KBM-7 (cell line): ENCODE data around the gene C6orf47.
A peak's percentile ranks its signal among the peaks of the same experiment; 100 is the strongest.

Experiments
- DNase-seq: peaks from one replicate; pipeline ENCODE4 v3.0.0-alpha.2; 2015
- in situ Hi-C: fragments of 300-500 bp; cut with MboI; formaldehyde crosslinking; loops from 2 replicates; pipeline ENCODE4 v1.14.3; 2020; ENCODE audit warnings: low sequenced_read_pairs, low pct_unique_long_range_greater_than_20kb, mixed read lengths

C6orf47 gene

GRCh38 chr6:31663126-31663960 is 2.8 kb upstream of the C6orf47 start:
- in situ Hi-C loops, result no loop called here
- DNase-seq, result no peak

DNA sequence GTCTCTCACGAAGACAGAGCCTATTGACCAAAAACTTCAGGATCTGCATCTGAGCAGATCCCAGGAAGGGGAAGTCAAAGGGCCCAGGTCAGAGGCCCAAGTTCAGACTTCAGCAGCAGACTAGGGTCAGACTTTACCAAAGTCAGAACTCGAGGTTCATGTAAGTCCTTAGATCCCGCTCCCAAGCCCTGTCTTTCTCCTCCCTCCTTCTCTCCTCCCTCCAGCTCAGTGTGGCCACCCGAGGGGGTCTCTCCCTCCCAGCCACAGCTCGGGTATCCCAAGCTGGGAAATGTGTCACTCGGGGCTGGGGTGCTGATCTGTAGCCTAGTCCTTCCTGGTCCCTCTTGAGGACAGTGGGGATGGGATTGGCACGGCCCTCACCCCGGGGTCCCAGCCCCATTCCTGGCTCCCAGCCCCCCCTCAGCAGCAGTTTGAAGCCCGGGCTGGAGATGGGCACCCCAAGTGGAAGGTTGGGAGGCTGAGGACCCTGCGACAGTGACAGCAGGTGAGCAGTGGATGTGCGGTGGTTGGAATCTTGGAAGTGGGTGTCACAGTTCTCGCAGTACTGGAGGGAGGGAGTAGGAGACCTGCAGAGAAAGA is 1.6 kb upstream of the C6orf47 start:
- in situ Hi-C loops, result no loop called here
- DNase-seq, result no peak

DNA sequence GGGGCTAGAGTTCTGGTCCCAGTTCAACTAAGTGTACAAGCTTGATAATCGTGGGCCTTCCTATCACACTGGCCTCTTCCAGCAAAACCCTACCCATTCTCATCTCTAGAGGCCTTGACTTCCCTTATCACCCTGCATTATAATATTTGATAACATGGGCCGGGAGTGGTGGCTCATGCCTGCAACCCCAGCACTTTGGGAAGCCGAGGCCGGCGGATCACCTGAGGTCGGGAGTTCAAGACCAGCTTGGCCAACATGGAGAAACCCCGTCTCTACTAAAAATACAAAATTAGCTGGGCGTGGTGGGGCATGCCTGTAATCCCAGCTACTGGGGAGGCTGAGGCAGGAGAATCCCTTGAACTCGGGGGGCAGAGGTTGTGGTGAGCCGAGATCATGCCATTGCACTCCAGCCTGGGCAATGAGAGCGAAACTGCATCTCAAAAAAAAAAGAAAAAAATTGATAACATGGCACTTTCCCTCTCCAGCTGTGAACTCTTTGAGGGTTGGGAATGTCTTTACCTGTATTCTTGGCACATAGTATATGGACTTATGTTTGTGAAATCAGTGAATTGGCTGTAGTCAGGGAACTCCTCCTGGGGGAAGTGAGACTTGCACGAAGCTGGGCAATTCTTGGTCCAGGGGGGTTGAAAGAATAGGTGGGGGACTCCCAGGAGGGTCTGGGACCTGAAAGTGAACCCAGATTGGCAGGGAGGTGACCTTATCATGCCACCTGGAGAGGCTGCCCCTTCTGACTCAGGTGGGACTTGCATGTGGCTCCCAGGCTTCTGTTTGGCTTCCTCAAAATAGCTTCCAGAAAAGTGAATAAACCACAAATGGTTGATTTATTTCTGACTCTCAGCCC is 915 bp upstream of the C6orf47 start:
- in situ Hi-C loops, result no loop called here
- DNase-seq, result no peak

DNA sequence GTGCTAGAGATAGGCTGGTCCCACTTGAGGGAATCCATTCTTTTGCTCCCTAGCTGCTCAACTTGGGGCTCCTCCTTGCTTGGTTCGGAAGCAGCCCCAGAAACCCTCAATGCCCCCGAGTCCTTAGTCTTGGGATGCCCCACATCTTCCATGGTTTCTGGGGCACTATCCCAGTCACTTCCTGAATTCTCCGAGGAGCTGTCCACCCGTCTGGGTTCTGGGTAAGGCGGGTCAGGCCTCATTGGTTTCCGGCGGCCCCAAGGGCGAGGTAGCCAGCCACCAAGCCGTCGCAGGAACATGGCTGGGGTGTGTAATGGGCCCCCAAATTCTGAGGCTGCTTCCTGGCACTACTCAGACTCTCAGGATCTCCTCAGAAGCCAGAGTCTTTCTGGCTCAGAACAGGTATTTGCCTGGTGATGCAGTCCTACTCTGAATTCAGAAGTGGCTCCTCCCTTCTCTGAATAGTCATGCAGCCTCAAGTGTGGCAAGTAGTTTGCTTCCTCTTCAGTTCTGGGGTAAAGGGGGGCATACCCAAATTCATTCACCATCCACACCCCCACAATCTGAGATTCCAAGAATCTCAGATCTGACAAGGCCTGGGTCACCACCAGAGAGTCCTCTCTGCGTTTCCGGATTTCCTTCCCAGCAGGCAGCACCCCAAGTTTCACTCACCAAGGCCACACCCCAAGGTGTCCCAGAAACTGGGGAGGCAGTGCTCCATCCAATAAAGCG is 763 bp downstream of the C6orf47 start:
- in situ Hi-C loops, result no loop called here
- peak; percentile 36 for DNase-seq

DNA sequence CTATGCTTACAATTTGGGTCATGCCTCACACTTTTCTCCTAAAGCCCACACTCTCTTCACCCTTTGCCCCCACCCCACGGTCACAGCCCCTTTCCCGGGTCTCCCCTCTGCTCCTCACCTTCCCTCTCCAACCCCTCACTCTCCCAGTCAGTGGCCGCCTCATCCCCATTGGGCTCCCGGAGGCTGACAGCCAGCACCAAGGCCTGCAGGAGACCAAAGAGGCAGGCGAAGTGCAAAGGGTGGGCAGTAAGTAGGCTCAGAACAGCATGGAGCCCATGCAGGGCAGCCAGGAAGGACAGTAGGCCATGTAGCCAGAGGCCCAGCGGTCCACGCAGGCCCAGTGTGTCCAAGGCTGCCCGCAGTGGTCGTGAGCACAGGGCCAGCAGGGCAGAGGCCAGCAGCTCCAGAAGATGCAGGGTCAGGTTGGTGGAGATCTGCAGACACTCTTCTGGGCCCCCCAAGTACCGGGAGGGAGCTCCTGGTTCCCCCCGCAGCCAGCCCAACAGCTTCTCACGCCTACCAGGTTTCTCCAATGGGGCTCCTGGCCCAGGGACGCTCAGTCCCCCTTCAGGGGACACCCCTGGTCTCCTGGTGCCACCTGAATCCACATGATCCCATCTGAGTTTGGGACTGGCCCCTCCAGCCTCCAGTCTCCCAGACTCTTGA is 1.5 kb downstream of the C6orf47 start:
- no peak for DNase-seq
- in situ Hi-C loops, result no loop called here

DNA sequence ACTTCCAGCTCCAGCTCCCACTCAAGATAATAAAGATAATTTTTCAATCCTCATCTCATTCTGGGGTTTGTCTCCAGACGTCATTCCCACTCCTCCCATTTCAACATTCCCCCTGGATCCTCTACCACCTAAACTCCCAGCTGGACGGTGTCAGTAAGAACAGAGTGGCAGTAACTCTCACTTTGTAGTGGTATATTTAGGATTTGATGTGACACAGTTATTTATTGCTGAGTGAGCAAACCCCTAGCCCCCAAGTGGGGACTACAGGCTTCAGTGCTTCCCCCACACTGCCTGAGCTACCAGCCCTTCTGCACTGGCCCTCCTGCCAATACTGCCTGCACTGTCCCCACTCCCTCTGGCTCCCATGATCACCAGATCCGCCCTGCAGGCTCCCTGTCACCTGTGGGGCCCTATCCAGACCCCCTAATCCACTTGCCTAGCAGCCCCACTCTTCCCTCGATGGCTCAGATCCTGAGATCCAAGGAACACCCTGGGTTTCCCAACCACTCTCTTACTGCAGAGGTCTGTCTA is 2.4 kb downstream of the C6orf47 start:
- in situ Hi-C loops, result no loop called here
- no peak for DNase-seq

GRCh38 chr6:31657406-31658157 is 3.0 kb downstream of the C6orf47 start:
- in situ Hi-C loops, result no loop called here
- DNase-seq, result no peak

DNA sequence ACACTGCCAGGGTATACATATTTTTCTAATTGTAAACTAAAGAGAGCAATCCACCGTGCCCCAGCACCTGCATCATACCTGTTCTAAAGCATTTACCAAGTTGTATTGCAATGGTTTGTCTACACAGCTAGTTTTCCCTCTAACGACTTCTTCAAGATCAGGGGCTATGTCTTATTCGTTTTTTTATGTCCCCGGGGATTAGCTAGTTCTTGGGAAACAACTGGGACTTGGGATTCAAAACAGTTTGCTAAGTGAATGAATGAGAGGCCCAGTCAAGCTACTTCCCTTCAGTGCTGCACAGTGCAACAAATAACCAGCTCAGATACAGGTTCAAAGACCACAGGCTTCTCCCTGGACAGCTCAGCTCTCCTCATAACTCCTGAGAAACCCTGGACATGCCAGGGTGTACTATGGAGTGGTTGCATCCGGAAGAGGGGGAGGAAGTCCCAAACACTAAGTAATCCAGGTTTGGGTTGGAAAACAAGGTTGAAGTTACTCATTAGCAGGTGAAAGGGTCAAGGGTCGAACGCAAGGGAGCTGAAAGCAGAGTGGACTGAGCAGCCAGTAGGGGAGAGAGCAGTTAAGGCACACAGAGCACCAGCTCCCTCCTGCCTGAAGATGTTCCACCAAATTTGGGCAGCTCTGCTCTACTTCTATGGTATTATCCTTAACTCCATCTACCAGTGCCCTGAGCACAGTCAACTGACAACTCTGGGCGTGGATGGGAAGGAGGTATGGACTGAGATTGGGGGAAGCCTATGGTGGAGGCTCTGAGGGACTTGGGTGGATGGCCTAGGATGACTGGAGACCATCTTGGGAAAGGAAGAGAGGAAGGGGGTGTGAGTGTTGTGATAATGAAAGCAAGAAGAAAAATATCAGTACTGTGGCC is 5.0 kb downstream of the C6orf47 start, which contains the start of gene APOM:
Gene APOM (plus strand): TSS at position 546 of the 889 bp plus-strand sequence. CDS start 73 bp downstream, at position 619.
- in situ Hi-C loops, result no loop called here

DNA sequence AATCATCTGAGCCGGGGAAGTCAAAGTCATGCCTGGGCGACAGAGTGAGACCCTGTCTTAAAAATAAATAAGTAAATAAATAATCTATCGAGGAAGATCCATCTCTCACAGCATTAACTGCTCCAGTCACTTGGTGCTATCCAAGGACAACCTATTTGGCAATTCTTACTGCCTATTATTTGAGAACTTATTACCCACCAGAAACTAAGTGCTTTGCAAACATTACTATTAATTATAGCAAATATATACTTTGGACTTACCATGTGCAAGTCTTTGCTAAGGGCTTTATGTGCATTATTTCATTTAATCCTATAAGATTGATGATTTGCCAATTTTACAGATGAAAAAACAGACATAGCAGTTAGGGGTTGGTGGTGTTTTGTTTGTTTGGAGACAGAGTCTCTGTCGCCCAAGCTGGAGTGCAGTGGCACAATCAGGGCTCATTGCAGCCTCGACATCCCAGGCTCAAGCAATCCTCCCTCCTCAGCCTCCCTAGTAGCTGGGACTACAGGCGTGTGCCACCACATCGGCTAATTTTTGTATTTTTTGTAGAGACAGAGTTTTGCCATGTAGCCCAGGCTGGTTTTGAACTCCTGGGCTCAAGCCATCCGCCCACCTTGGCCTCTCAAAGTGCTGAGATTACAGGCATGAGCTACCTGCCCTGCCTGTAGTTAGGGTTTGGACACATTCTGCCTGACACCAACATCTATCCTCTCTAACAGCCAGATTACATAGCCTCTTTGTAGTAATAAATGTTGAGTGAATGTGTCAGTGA is 5.8 kb downstream of the C6orf47 start:
- no peak for DNase-seq
- in situ Hi-C loops, result no loop called here

More for the DNA sequence above, 5.0 kb downstream of the C6orf47 start, which contains the start of gene APOM:
- DNase-seq, result no peak

GRCh38 chr6:31652925-31653724 is 7.5 kb downstream of the C6orf47 start:
- DNase-seq, result no peak

DNA sequence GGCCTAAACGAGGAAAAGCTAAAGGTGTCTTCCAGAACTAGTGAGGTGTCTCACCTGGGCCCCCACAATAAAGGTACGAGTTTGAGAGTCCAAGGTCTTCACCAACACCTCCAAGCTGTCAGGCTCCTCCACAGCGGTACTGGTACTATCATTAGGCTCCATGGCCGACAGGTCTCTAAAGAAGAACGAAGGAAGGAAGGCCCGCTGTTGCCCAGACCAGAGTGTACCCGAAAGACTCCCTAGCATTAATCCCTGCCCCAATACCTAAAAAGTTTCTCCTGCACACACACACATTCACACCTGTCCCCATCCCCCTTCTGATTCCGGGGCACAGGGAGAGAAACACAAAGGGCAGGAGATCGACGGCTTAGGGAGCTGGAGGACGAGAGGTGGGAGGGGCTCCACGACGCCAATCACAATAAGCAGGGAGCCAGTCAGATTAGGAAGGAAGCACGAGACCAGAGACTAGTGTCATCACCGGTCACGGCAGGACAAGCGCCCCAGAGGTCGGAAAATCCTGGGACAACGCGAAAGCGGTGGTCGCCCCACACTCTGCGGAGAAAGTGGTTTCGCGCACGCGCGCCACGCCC is 8.9 kb downstream of the C6orf47 start:
- in situ Hi-C loops, result no loop called here
- DNase-seq, result peak; percentile 82

More at GRCh38 chr6:31652925-31653724, 7.5 kb downstream of the C6orf47 start:
- in situ Hi-C loops, result no loop called here

DNA sequence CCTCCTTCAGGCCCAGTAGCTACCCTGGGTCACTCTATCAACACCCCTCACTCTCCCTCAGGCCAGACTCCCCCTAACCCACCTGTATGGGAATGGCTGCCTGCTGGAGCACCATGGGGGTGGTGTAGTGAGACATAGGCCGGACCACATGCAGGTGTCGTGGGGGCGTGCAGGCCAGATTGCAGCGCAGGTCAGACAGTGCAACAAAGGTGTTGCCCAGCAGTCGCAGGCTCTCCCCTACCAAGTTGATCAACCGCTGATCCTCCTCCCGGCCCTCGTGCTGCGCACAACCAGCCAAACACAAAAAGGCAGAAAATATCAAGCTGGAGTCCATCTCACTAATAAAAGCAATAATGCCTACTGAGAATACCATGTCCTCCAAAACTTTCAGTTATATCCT is 15.3 kb downstream of the C6orf47 start:
- DNase-seq, result no peak
- in situ Hi-C loops, result no loop called here

DNA sequence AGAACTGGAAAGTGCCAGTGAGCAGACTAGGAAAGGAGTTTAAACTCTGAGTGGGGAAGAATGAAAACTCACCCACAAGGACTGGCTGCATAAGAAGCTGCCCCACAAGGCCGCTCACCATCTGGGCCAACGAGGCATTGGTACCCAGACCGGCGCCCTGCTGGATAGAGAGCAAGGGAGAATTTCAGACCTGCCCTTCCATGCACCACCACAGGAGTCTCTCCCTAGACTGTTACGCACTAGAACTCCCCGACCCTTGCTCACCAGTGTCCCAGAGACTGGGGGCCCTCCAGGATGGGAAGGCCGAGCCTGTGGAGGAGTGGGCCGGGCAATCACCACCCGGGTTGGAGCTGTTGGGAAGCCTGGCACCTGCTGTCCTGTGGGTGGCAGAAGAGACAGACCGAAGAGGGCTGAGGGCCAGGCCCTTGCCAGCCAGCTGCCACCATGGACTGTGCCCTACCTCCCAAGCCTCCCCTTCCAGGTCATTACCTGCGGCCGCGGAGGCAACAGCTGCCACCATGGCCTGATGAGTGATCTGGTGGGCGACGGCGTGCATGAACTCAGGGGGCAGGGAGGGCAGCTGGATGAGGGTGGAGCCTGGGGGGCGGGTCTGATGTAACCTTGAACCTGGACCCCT is 16.6 kb downstream of the C6orf47 start:
- DNase-seq, result no peak

GRCh38 chr6:31642798-31643570 is 17.6 kb downstream of the C6orf47 start:
- DNase-seq, result no peak
- in situ Hi-C loops, result no loop called here

More for the DNA sequence above, 16.6 kb downstream of the C6orf47 start:
- in situ Hi-C loops, result no loop called here
